Fibroblast of skin of right quadriceps (primary cell): ENCODE measurements around the gene SEC14L3.

ENCODE experiments used
- DNase-seq: peaks from one replicate; pipeline ENCODE4 v3.0.0-alpha.2; 2013

SEC14L3 gene

GRCh38 chr22:30421695-30422480 lies 49.9 kb downstream of the SEC14L3 start:
- DNase-seq = no peak

- peak; percentile 85 for DNase-seq
Observed at GRCh38 chr22:30420347-30421125, 51.3 kb downstream of the SEC14L3 start.

GRCh38 chr22:30416837-30417236 lies 55.0 kb downstream of the SEC14L3 start:
- no peak for DNase-seq

GRCh38 chr22:30416403-30416802 lies 55.4 kb downstream of the SEC14L3 start:
- DNase-seq = no peak

- no peak for DNase-seq
Observed at GRCh38 chr22:30414525-30415047, 57.2 kb downstream of the SEC14L3 start.

- no peak for DNase-seq
Observed at GRCh38 chr22:30413745-30414524, 57.9 kb downstream of the SEC14L3 start.

GRCh38 chr22:30413001-30413400 lies 58.8 kb downstream of the SEC14L3 start:
- no peak for DNase-seq

GRCh38 chr22:30411780-30412179 lies 60.0 kb downstream of the SEC14L3 start:
- DNase-seq = no peak
